Midbrain (tissue), 1 donor: Measurements from ENCODE around the gene ACSL3.
"Not testable (repeated sequence)": the region's sequence is repeated elsewhere in the genome, so short reads cannot be mapped to it uniquely, and the experiment has no call there.

Source experiments
- DNase-seq: peaks from one replicate; lab custom pipeline; 2025; lab: John Stamatoyannopoulos, UW

Gene ACSL3

GRCh38 chr2:222912117-222912516, 51.3 kb downstream of the ACSL3 start:
- DNase-seq = peak; percentile 26

GRCh38 chr2:222912776-222913175, 51.9 kb downstream of the ACSL3 start:
- no peak for DNase-seq

- DNase-seq = no peak
Observed at GRCh38 chr2:222915092-222915957, 54.5 kb downstream of the ACSL3 start.

GRCh38 chr2:222916229-222917197, 55.7 kb downstream of the ACSL3 start:
- DNase-seq = no peak

- not testable (repeated sequence) for DNase-seq
Observed at GRCh38 chr2:222917212-222917611, 56.4 kb downstream of the ACSL3 start.

- DNase-seq = no peak
Observed at GRCh38 chr2:222919841-222920526, 59.1 kb downstream of the ACSL3 start.

- DNase-seq = no peak
Observed at GRCh38 chr2:222920657-222921186, 59.9 kb downstream of the ACSL3 start.

- no peak for DNase-seq
Observed at GRCh38 chr2:222922019-222922800, 61.4 kb downstream of the ACSL3 start.

GRCh38 chr2:222926915-222927314, 66.1 kb downstream of the ACSL3 start:
- no peak for DNase-seq

- no peak for DNase-seq
Observed at GRCh38 chr2:222927600-222927999, 66.8 kb downstream of the ACSL3 start.

- DNase-seq = no peak
Observed at GRCh38 chr2:222928335-222928734, 67.5 kb downstream of the ACSL3 start.

- DNase-seq = no peak
Observed at GRCh38 chr2:222930862-222931261, 70.0 kb downstream of the ACSL3 start.

- DNase-seq = no peak
Observed at GRCh38 chr2:222931659-222932058, 70.8 kb downstream of the ACSL3 start.

GRCh38 chr2:222933458-222933857, 72.6 kb downstream of the ACSL3 start:
- DNase-seq = no peak

GRCh38 chr2:222935688-222936298, 75.0 kb downstream of the ACSL3 start:
- DNase-seq = no peak

GRCh38 chr2:222936705-222937104, 75.9 kb downstream of the ACSL3 start:
- no peak for DNase-seq

- no peak for DNase-seq
Observed at GRCh38 chr2:222938327-222938726, 77.5 kb downstream of the ACSL3 start.

- peak; percentile 47 for DNase-seq
Observed at GRCh38 chr2:222939208-222939856, 78.5 kb downstream of the ACSL3 start.

GRCh38 chr2:222939979-222940378, 79.1 kb downstream of the ACSL3 start:
- DNase-seq = no peak

- no peak for DNase-seq
Observed at GRCh38 chr2:222941510-222942032, 80.7 kb downstream of the ACSL3 start.
